IMR-90 (cell line): ENCODE results near the gene FBXW10B. TPM values are rescaled to one million over a fixed set of nuclear protein-coding genes. Genes with fewer than 3 reads are reported as not detected.

Experiments used
- ATAC-seq: fragments of 200-7000 bp; cut with Tn5 transposase; 2 replicates; pipeline ENCODE4 v1.9.1; 2020; ENCODE audit warnings: low read depth, mild to moderate bottlenecking, moderate library complexity
- BruUV-seq: library from RNA; stranded (reverse); fragments of 400-500 nt; replicated peaks from 2 replicates; lab custom pipeline; 2021; lab: Mats Ljungman, UMichigan
- CTCF ChIA-PET: fragments of 300-600 bp; formaldehyde crosslinking; extraction: SDS; loops from one replicate; lab custom pipeline; 2021; ENCODE audit warnings: antibody characterized with exemption; lab: Yijun Ruan, JAX
- POLR2A ChIA-PET: fragments of 300-600 bp; sonication (Branson Sonifier 250); formaldehyde crosslinking; loops from one replicate; lab custom pipeline; 2022; ENCODE audit warnings: antibody characterized with exemption; ENCODE audit not compliant: unreplicated experiment; lab: Charles Lee
- DNase-seq: peaks from one replicate; pipeline ENCODE4 v3.0.0; 2013
- H2AFZ ChIP-seq: replicated peaks from 2 replicates; pipeline ENCODE3; 2013; ENCODE audit warnings: low read length, mild to moderate bottlenecking; ENCODE audit not compliant: poor library complexity
- H2AK5ac ChIP-seq: 2 replicates; pipeline ENCODE4 v1.6.1; 2013; ENCODE audit warnings: low read depth, low read length, inconsistent platforms
- H2AK9ac ChIP-seq: replicated peaks from 2 replicates; pipeline ENCODE3; 2013; ENCODE audit warnings: mild to moderate bottlenecking, low read depth, low read length, moderate library complexity; ENCODE audit not compliant: poor library complexity
- H2BK120ac ChIP-seq: 2 replicates; pipeline ENCODE4 v1.6.1; 2013; ENCODE audit warnings: low read depth, low read length, inconsistent platforms
- H2BK15ac ChIP-seq: 3 replicates; pipeline ENCODE4 v1.6.1; 2013; ENCODE audit warnings: low read depth, low read length, inconsistent platforms
- H2BK20ac ChIP-seq: 2 replicates; pipeline ENCODE4 v1.6.1; 2013; ENCODE audit warnings: low read depth, mild to moderate bottlenecking, inconsistent platforms, low read length, moderate library complexity
- H2BK5ac ChIP-seq: 2 replicates; pipeline ENCODE4 v1.6.1; 2013; ENCODE audit warnings: mild to moderate bottlenecking, low read depth, low read length, inconsistent platforms; ENCODE audit not compliant: poor library complexity, severe bottlenecking
- H3K14ac ChIP-seq: replicated peaks from 2 replicates; pipeline ENCODE4 v1.6.1; 2013; ENCODE audit warnings: low read depth, low read length, inconsistent platforms
- H3K18ac ChIP-seq: 2 replicates; pipeline ENCODE4 v1.6.1; 2013; ENCODE audit warnings: low read depth, low read length, control low read depth
- H3K23ac ChIP-seq: 2 replicates; pipeline ENCODE4 v1.6.1; 2013; ENCODE audit warnings: low read depth, low read length, inconsistent platforms
- H3K27ac ChIP-seq: 2 replicates; pipeline ENCODE4 v1.5.1; 2013; ENCODE audit warnings: mild to moderate bottlenecking, control low read depth, low read length; ENCODE audit not compliant: insufficient read depth
- H3K27me3 ChIP-seq: 2 replicates; pipeline ENCODE4 v1.6.1; 2013; ENCODE audit warnings: low read length; ENCODE audit not compliant: control insufficient read depth, insufficient read depth
- H3K36me3 ChIP-seq: 2 replicates; pipeline ENCODE4 v1.6.1; 2013; ENCODE audit warnings: low read length, mixed read lengths; ENCODE audit not compliant: control insufficient read depth, insufficient read depth
- H3K4ac ChIP-seq: 2 replicates; pipeline ENCODE4 v1.6.1; 2013; ENCODE audit warnings: low read depth, low read length, inconsistent platforms
- H3K4me1 ChIP-seq: 2 replicates; pipeline ENCODE4 v1.6.1; 2013; ENCODE audit warnings: low read length, mixed read lengths; ENCODE audit not compliant: control insufficient read depth, insufficient read depth
- H3K4me2 ChIP-seq: 2 replicates; pipeline ENCODE4 v1.6.1; 2013; ENCODE audit warnings: low read depth, mild to moderate bottlenecking, control low read depth, low read length, moderate library complexity
- H3K4me3 ChIP-seq: 2 replicates; pipeline ENCODE4 v1.5.1; 2013; ENCODE audit warnings: low read depth, mild to moderate bottlenecking, control low read depth, low read length, moderate library complexity; ENCODE audit not compliant: insufficient read depth
- H3K56ac ChIP-seq: 2 replicates; pipeline ENCODE4 v1.6.1; 2013; ENCODE audit warnings: low read length, inconsistent platforms; ENCODE audit not compliant: insufficient read depth; ENCODE audit errors: extremely low read depth
- H3K79me1 ChIP-seq, 2 experiments: 2 replicates each; pipeline ENCODE4 v1.6.1; 2013; ENCODE audit warnings: low read length in 2 of 2, inconsistent platforms in 1 of 2, low read depth in 1 of 2
- H3K9ac ChIP-seq: 2 replicates; pipeline ENCODE4 v1.6.1; 2013; ENCODE audit warnings: low read depth, low read length, control low read depth
- H3K9me1 ChIP-seq: 2 replicates; pipeline ENCODE4 v1.6.1; 2013; ENCODE audit warnings: low read length, inconsistent platforms; ENCODE audit not compliant: insufficient read depth
- H3K9me3 ChIP-seq: 2 replicates; pipeline ENCODE4 v1.6.1; 2013; ENCODE audit warnings: low read length; ENCODE audit not compliant: control insufficient read depth, insufficient read depth
- H4K20me1 ChIP-seq: 2 replicates; pipeline ENCODE4 v1.6.1; 2013; ENCODE audit warnings: low read length, inconsistent platforms; ENCODE audit not compliant: insufficient read depth
- H4K5ac ChIP-seq: 2 replicates; pipeline ENCODE4 v1.6.1; 2013; ENCODE audit warnings: mild to moderate bottlenecking, low read depth, low read length, control low read depth
- H4K8ac ChIP-seq, 2 experiments: 2 replicates each; pipeline ENCODE4 v1.6.1; 2013; ENCODE audit warnings: low read depth in 2 of 2, low read length in 2 of 2, control low read depth in 1 of 2, inconsistent platforms in 1 of 2
- H4K91ac ChIP-seq: 2 replicates; pipeline ENCODE4 v1.6.1; 2013; ENCODE audit warnings: low read depth, low read length, inconsistent platforms; ENCODE audit not compliant: insufficient read depth
- BHLHE40 ChIP-seq: fragments of 150-350 bp; IDR thresholded peaks from 2 replicates; pipeline ENCODE4 v1.6.1; 2016; ENCODE audit warnings: mild to moderate bottlenecking, low read depth, low read length
- CEBPB ChIP-seq: IDR thresholded peaks from 2 replicates; pipeline ENCODE4 v1.6.1; 2012; ENCODE audit warnings: low read depth, low read length, improper control_type of control experiment
- CHD1 ChIP-seq: IDR thresholded peaks from 2 replicates; pipeline ENCODE4 v1.6.1; 2012; ENCODE audit warnings: low read depth, low read length, improper control_type of control experiment
- FOS ChIP-seq: fragments of 150-350 bp; IDR thresholded peaks from 2 replicates; pipeline ENCODE4 v1.6.1; 2016; ENCODE audit warnings: low read depth, low read length
- MAFK ChIP-seq: IDR thresholded peaks from 2 replicates; pipeline ENCODE4 v1.6.1; 2012; ENCODE audit warnings: low read depth, low read length, improper control_type of control experiment
- MAZ ChIP-seq: IDR thresholded peaks from 2 replicates; pipeline ENCODE4 v1.6.1; 2012; ENCODE audit warnings: low read depth, mild to moderate bottlenecking, low read length, improper control_type of control experiment, moderate library complexity, borderline replicate concordance
- MXI1 ChIP-seq: IDR thresholded peaks from 2 replicates; pipeline ENCODE4 v1.6.1; 2012; ENCODE audit warnings: low read depth, mild to moderate bottlenecking, low read length, moderate library complexity, borderline replicate concordance
- NFE2L2 ChIP-seq: fragments of 150-350 bp; IDR thresholded peaks from 2 replicates; pipeline ENCODE4 v1.6.1; 2016; ENCODE audit warnings: low read depth, mild to moderate bottlenecking, low read length
- POLR2A ChIP-seq: IDR thresholded peaks from 2 replicates; pipeline ENCODE4 v1.6.1; 2012; ENCODE audit warnings: mild to moderate bottlenecking, low read depth, low read length
- RAD21 ChIP-seq: IDR thresholded peaks from 2 replicates; pipeline ENCODE4 v1.6.1; 2012; ENCODE audit warnings: low read length, improper control_type of control experiment
- RCOR1 ChIP-seq: IDR thresholded peaks from 2 replicates; pipeline ENCODE4 v1.6.1; 2012; ENCODE audit warnings: mild to moderate bottlenecking, low read length, improper control_type of control experiment; ENCODE audit not compliant: insufficient replicate concordance
- RFX5 ChIP-seq: IDR thresholded peaks from 2 replicates; pipeline ENCODE4 v1.8.0; 2012; ENCODE audit warnings: low read depth, mild to moderate bottlenecking, low read length, moderate library complexity
- SMC3 ChIP-seq: fragments of 150-350 bp; IDR thresholded peaks from 2 replicates; pipeline ENCODE4 v1.6.1; 2016; ENCODE audit warnings: low read depth, mild to moderate bottlenecking, antibody characterized with exemption, low read length, moderate library complexity
- WGBS, 2 experiments: methylation state at CpG; one replicate each; pipeline versions ENCODE4 v1.1.5 to v1.1.7; 2013; ENCODE audit warnings: missing lambda C conversion rate in 2 of 2; ENCODE audit not compliant: insufficient read length in 1 of 2; ENCODE audit errors: extremely low coverage in 2 of 2; 5-methylcytosine and 5-hydroxymethylcytosine counted together
- dilution Hi-C: fragments of 300-500 bp; cut with HindIII; formaldehyde crosslinking; loops from one replicate; pipeline ENCODE4 v1.14.3; 2018; ENCODE audit warnings: low sequenced_read_pairs; ENCODE audit not compliant: unreplicated experiment
- in situ Hi-C: fragments of 300-500 bp; cut with MboI; formaldehyde crosslinking; loops from 3 replicates; pipeline ENCODE4 v1.14.3; 2019; ENCODE audit warnings: low sequenced_read_pairs, inconsistent platforms, mixed read lengths
- intact Hi-C: fragments of 100-400 bp; cut with micrococcal nuclease; formaldehyde crosslinking; loops from 2 replicates; pipeline ENCODE4 v1.10.0; 2022
- polyA plus RNA-seq, 3 experiments: library from polyadenylated mRNA; depleted of rRNA; stranded (reverse); fragments of >200 nt; gene quantifications; 2 replicates each; pipeline ENCODE4 v1.2.3, GENCODE V29; 2012; ENCODE audit warnings: low replicate concordance in 1 of 3
- total RNA-seq: library from RNA; depleted of rRNA; stranded (reverse); fragments of >200 nt; gene quantifications from 2 replicates; pipeline ENCODE4 v1.2.3, GENCODE V29; 2012
- TF ChIP-seq, protein P1 (sequence below): fragments of 150-350 bp; IDR thresholded peaks from 2 replicates; pipeline ENCODE4 v1.6.1; 2016; ENCODE audit warnings: low read depth, mild to moderate bottlenecking, low read length, moderate library complexity, borderline replicate concordance
- TF ChIP-seq, protein P2 (sequence below): conservative IDR thresholded peaks from 2 replicates; pipeline ENCODE4 v1.5.1; 2012; ENCODE audit warnings: mild to moderate bottlenecking, low read depth, low read length, improper control_type of control experiment
- TF ChIP-seq, protein P3 (sequence below): fragments of 150-350 bp; IDR thresholded peaks from 2 replicates; pipeline ENCODE4 v1.6.1; 2017; ENCODE audit warnings: mild to moderate bottlenecking, antibody characterized with exemption, low read length, low read depth

FBXW10B gene
- total and polyA plus RNA-seq, 2 of the 4 experiments (the other 2 are of a cell fraction) = under 0.01 to 0.43 TPM

DNA sequence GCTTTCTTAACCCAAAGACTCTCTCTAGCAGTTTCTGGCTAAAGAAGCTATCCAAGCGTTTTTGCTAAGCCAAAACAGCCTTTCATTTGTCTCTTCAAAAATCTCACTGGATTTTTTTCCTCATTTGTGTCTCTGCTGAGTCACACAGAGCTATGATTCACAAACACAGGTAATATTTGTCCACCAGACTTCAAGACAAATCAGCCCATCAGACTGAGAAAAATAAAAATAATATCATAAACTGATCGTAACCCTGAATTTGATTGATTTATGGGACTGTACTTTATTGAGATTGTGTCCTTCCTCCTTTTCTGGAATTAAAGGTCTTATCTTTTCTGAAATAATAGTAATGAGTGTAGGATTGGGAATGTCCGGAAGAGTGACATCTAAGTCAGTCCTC is 38.8 kb upstream of the FBXW10B start:
- intact Hi-C loops (no loop called here), in situ Hi-C loops (loop anchor here (25.0 kb wide), 1 partner anchor 396 kb away; the partner anchor contains the start of gene PMP22), dilution Hi-C loops (no loop called here)
- Histone ChIP-seq H2BK120ac (no peak overlapping the region), H3K9ac (no peak overlapping the region), H3K27me3 (no peaks in the 10 kb centered on the region), H3K36me3 (peaks cover 1% of the 10 kb centered on the region; the same call in 1 of the 2 replicates), H3K23ac (no peak overlapping the region), H4K8ac (no peak overlapping the region), H3K14ac (no peak overlapping the region), H3K9me1 (no peaks in the 10 kb centered on the region; the same call in 1 of the 2 replicates), H4K91ac (no peak overlapping the region), H3K4ac (no peak overlapping the region), H2AFZ (no peak overlapping the region), H2AK9ac (no peak overlapping the region), H2BK20ac (no peak overlapping the region), H2BK5ac (no peak overlapping the region), H4K5ac (no peak overlapping the region), H3K18ac (no peak overlapping the region), H3K9me3 (no peaks in the 10 kb centered on the region), H3K4me3 (no peak overlapping the region), H2AK5ac (no peak overlapping the region), H3K4me2 (no peak overlapping the region), H3K79me1 (no peaks in the 10 kb centered on the region), H3K4me1 (peaks cover 9% of the 10 kb centered on the region), H4K20me1 (no peaks in the 10 kb centered on the region), H3K27ac (no peak overlapping the region), H2BK15ac (no peak overlapping the region), H3K56ac (no peak overlapping the region)
- TF ChIP-seq NFE2L2 (no peak), MAFK (no peak), CEBPB (no peak), MXI1 (no peak), POLR2A (no peak), FOS (no peak), RCOR1 (no peak), BHLHE40 (no peak), MAZ (no peak), CHD1 (no peak), SMC3 (no peak), RFX5 (no peak), RAD21 (no peak)
- TF ChIP-seq, protein P1, sequence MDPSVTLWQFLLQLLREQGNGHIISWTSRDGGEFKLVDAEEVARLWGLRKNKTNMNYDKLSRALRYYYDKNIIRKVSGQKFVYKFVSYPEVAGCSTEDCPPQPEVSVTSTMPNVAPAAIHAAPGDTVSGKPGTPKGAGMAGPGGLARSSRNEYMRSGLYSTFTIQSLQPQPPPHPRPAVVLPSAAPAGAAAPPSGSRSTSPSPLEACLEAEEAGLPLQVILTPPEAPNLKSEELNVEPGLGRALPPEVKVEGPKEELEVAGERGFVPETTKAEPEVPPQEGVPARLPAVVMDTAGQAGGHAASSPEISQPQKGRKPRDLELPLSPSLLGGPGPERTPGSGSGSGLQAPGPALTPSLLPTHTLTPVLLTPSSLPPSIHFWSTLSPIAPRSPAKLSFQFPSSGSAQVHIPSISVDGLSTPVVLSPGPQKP = no peak
- TF ChIP-seq, protein P2, sequence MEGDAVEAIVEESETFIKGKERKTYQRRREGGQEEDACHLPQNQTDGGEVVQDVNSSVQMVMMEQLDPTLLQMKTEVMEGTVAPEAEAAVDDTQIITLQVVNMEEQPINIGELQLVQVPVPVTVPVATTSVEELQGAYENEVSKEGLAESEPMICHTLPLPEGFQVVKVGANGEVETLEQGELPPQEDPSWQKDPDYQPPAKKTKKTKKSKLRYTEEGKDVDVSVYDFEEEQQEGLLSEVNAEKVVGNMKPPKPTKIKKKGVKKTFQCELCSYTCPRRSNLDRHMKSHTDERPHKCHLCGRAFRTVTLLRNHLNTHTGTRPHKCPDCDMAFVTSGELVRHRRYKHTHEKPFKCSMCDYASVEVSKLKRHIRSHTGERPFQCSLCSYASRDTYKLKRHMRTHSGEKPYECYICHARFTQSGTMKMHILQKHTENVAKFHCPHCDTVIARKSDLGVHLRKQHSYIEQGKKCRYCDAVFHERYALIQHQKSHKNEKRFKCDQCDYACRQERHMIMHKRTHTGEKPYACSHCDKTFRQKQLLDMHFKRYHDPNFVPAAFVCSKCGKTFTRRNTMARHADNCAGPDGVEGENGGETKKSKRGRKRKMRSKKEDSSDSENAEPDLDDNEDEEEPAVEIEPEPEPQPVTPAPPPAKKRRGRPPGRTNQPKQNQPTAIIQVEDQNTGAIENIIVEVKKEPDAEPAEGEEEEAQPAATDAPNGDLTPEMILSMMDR = no peak
- TF ChIP-seq, protein P3, sequence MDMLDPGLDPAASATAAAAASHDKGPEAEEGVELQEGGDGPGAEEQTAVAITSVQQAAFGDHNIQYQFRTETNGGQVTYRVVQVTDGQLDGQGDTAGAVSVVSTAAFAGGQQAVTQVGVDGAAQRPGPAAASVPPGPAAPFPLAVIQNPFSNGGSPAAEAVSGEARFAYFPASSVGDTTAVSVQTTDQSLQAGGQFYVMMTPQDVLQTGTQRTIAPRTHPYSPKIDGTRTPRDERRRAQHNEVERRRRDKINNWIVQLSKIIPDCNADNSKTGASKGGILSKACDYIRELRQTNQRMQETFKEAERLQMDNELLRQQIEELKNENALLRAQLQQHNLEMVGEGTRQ = no peak
- ATAC-seq (no peak), DNase-seq (no peak)
- BruUV-seq = no TSS peak
- 100% methylated on average over 1 of the region's 3 CpGs; no CpG with 5 or more reads in 1 of the 2 experiments for WGBS, 2 experiments
- ChIA-PET POLR2A (no interaction called here), CTCF (no interaction called here)
